BE2C (cell line): Measurements from ENCODE around the gene LIN52.

ENCODE experiments used
- DNase-seq: peaks from one replicate; pipeline ENCODE4 v3.0.0-alpha.2; 2020
- H3K27me3 ChIP-seq: fragments of 250-450 bp; sonication (Bioruptor Pico); 2 replicates; pipeline ENCODE4 v1.5.1; 2020; ENCODE audit warnings: mild to moderate bottlenecking
- H3K36me3 ChIP-seq: fragments of 250-450 bp; sonication (Bioruptor Pico); 2 replicates; pipeline ENCODE4 v1.5.1; 2020; ENCODE audit warnings: mild to moderate bottlenecking
- H3K4me1 ChIP-seq: fragments of 250-450 bp; sonication (Bioruptor Pico); 2 replicates; pipeline ENCODE4 v1.5.1; 2020
- H3K4me3 ChIP-seq: 2 replicates; pipeline ENCODE4 v1.5.1; 2011; ENCODE audit warnings: low read depth, low read length
- H3K9me3 ChIP-seq: fragments of 250-450 bp; sonication (Bioruptor Pico); 2 replicates; pipeline ENCODE4 v1.5.1; 2020
- CTCF ChIP-seq: IDR thresholded peaks from 2 replicates; pipeline ENCODE4 v1.5.1; 2012; ENCODE audit warnings: mild to moderate bottlenecking, low read depth, low read length

Gene LIN52

GRCh38 chr14:74242780-74243042 lies 158.0 kb downstream of the LIN52 start:
- Histone ChIP-seq H3K4me1 (no peaks in the 10 kb centered on the region), H3K27me3 (peaks cover 99% of the 10 kb centered on the region), H3K9me3 (no peaks in the 10 kb centered on the region), H3K4me3 (no peak overlapping the region), H3K36me3 (no peaks in the 10 kb centered on the region)
- no peak for DNase-seq
- TF ChIP-seq CTCF, result no peak

- H3K27me3 ChIP-seq, result peaks cover 99% of the 10 kb centered on the region
- H3K4me1 ChIP-seq, result no peaks in the 10 kb centered on the region
- H3K4me3 ChIP-seq, result no peak overlapping the region
- TF ChIP-seq CTCF, result no peak
- DNase-seq, result no peak
- H3K36me3 ChIP-seq, result no peaks in the 10 kb centered on the region
- no peaks in the 10 kb centered on the region for H3K9me3 ChIP-seq
Measured at GRCh38 chr14:74243051-74243450, 158.3 kb downstream of the LIN52 start.

GRCh38 chr14:74244115-74244514 lies 159.4 kb downstream of the LIN52 start:
- no peaks in the 10 kb centered on the region for H3K4me1 ChIP-seq
- no peaks in the 10 kb centered on the region for H3K9me3 ChIP-seq
- H3K4me3 ChIP-seq, result no peak overlapping the region
- H3K36me3 ChIP-seq, result no peaks in the 10 kb centered on the region
- DNase-seq, result no peak
- peaks cover 97% of the 10 kb centered on the region for H3K27me3 ChIP-seq
- no peak; the same call in 1 of the 2 replicates for TF ChIP-seq CTCF

- peaks cover 93% of the 10 kb centered on the region for H3K27me3 ChIP-seq
- no peaks in the 10 kb centered on the region for H3K9me3 ChIP-seq
- no peak for TF ChIP-seq CTCF
- no peaks in the 10 kb centered on the region for H3K36me3 ChIP-seq
- H3K4me3 ChIP-seq, result no peak overlapping the region
- H3K4me1 ChIP-seq, result no peaks in the 10 kb centered on the region
- DNase-seq, result no peak
Measured at GRCh38 chr14:74245292-74245691, 160.5 kb downstream of the LIN52 start.

- H3K9me3 ChIP-seq, result no peaks in the 10 kb centered on the region
- DNase-seq, result no peak
- no peak for TF ChIP-seq CTCF
- no peaks in the 10 kb centered on the region for H3K4me1 ChIP-seq
- no peaks in the 10 kb centered on the region for H3K36me3 ChIP-seq
- H3K4me3 ChIP-seq, result no peak overlapping the region
- peaks cover 87% of the 10 kb centered on the region for H3K27me3 ChIP-seq
Measured at GRCh38 chr14:74246542-74246941, 161.8 kb downstream of the LIN52 start.

- TF ChIP-seq CTCF, result no peak
Measured at GRCh38 chr14:74248017-74248416, 163.3 kb downstream of the LIN52 start.

More at GRCh38 chr14:74248017-74248416, 163.3 kb downstream of the LIN52 start:
- Histone ChIP-seq H3K36me3 (no peaks in the 10 kb centered on the region), H3K4me3 (no peak overlapping the region), H3K9me3 (no peaks in the 10 kb centered on the region), H3K4me1 (no peaks in the 10 kb centered on the region), H3K27me3 (peaks cover 86% of the 10 kb centered on the region)
- DNase-seq, result no peak
